ENCODE data around the gene LRRC45.

Gene LRRC45

DNA sequence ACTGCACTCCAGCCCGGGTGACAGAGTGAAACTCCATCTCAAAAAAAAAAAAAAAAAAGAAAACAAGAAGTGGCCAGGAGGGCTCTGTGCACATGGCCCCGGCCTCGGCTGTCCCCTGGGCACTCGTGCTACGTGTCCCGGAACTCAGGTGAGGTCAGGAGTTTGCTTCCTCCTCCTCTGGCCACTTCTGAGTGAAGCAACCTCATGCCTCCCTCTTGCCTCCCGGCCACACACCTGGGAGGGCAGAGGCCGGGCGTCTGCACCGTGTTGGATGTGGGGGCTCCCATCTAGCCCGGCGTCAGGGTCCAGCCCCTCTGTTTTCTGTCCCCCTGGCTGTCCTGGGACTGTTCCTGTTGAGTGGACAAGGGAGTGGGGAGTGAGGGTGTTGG lies 23.5 kb upstream of the LRRC45 start:
- Mint-ChIP-seq H3K4me3 (no peak overlapping the region), H3K36me3 (ENCODE audit: low read depth) (no peaks in the 10 kb centered on the region), H3K9me3 (no peaks in the 10 kb centered on the region), H3K27ac (no peak overlapping the region), H3K27me3 (ENCODE audit: low read depth) (no peaks in the 10 kb centered on the region), H3K4me1 (ENCODE audit: low read depth) (no peaks in the 10 kb centered on the region)
- no peak for DNase-seq (ENCODE audit: low spot score)

DNA sequence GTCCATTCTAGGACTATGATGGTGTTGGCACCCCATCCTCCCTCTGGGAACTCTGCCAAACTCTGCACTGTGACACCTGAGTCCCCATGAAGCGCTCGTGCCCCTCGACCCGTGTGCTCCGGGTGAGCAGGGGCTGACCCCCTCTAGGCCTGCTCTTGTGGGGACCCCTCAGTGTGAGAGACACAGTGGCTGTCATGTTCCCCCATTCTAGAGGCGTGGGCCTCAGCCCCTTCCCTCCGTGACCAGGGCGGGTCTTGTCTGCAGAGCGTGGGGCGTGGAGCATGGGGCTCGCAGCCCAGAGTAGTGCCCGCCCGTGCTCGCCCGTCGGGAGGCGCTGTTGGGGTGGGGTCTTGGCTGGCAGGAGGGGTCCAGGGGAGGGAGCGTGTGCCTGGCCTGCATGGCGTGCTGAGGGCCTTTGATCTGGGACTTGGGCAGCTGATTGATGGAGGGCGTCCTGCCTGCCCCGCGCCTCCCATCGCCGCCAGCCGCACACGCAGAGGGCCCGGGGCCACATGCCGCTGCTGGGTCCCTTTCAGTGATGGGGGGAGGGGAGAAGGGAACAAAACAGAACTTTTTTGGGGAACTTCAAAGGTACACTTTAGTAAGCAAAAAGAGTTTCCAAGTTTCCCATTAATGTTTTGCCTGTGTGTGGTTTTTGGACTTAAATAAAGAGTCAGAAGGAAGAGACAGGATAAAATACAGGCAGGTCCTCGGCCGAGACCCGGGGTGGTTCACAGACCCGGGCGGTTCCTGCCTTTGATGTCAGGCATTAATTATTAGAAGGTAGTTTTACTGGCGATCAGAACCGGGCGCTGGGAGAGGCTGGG lies 22.9 kb upstream of the LRRC45 start:
- Mint-ChIP-seq H3K27ac (no peak overlapping the region), H3K36me3 (ENCODE audit: low read depth) (no peaks in the 10 kb centered on the region), H3K9me3 (no peaks in the 10 kb centered on the region), H3K4me1 (ENCODE audit: low read depth) (no peaks in the 10 kb centered on the region), H3K4me3 (no peak overlapping the region), H3K27me3 (ENCODE audit: low read depth) (no peaks in the 10 kb centered on the region)
- DNase-seq (ENCODE audit: low spot score) = no peak

DNA sequence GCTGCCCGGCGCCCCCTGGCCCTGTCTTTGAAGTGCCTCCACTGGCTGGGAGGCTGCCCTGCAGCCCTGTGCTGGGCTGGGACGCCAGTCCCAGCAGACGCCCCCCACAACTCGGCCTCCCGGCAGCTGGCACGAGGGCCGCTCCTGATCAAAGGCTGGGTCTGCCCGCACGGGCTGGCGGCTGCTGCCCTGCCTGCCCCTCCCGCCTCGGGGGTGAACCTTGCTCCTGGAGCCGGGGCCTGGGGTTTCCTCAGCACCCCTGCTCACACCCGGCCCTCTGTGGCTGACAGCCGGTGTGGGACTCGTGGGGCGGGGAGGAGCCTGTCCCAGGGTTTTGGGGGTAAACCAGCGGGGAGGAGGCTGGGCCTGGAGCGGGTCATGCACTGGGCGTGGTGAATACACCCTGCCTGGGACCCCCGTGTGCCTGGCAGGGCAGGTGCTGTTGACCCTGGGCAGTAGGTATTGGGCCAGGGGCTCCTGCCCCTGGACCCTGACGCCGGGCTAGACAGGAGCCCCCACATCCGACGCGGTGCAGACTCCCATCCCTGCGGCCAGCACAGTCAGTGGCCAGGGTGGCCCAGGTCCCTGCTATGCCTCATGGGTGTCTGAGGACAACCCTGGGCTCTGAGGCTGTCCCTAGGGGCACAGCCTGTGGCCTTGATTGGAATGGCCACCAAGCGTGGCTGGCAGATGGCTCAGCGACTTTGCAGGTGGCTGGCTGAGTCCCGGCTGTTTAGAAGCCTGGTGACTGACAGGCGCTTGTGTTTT lies 22.1 kb upstream of the LRRC45 start:
- no peaks in the 10 kb centered on the region for H3K9me3 Mint-ChIP-seq
- no peaks in the 10 kb centered on the region for H3K36me3 Mint-ChIP-seq (ENCODE audit: low read depth)
- DNase-seq (ENCODE audit: low spot score) = no peak
- H3K27me3 Mint-ChIP-seq (ENCODE audit: low read depth) = no peaks in the 10 kb centered on the region
- H3K4me1 Mint-ChIP-seq (ENCODE audit: low read depth) = no peaks in the 10 kb centered on the region
- no peak overlapping the region for H3K4me3 Mint-ChIP-seq
- no peak overlapping the region for H3K27ac Mint-ChIP-seq

DNA sequence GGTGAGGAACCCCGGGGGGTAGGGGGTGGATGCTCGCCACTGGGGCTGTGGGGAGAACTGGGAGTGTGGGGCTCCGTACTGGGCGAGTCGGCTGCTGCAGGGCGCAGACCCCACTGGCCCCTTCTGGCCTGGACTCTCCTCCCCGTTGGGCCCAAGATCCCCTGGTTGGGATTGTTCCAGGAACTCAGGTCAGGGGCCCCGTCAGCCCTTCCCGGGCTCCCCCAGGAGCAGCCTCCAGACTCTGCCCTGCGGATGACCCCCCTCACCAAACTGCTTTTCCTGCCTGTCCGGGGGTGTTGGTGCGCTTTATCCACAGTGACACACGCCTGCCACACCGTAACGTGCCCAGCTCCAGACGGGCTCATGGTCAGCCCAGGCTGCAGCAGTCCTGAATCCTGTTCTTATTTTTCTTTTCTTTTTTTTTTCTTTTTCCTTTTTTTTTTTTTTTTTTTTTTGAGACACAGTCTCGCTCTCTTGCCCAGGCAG lies 21.5 kb upstream of the LRRC45 start:
- no peak for DNase-seq (ENCODE audit: low spot score)
- Mint-ChIP-seq H3K36me3 (ENCODE audit: low read depth) (no peaks in the 10 kb centered on the region), H3K27me3 (ENCODE audit: low read depth) (no peaks in the 10 kb centered on the region), H3K4me3 (no peak overlapping the region), H3K27ac (no peak overlapping the region), H3K4me1 (ENCODE audit: low read depth) (no peaks in the 10 kb centered on the region), H3K9me3 (no peaks in the 10 kb centered on the region)

DNA sequence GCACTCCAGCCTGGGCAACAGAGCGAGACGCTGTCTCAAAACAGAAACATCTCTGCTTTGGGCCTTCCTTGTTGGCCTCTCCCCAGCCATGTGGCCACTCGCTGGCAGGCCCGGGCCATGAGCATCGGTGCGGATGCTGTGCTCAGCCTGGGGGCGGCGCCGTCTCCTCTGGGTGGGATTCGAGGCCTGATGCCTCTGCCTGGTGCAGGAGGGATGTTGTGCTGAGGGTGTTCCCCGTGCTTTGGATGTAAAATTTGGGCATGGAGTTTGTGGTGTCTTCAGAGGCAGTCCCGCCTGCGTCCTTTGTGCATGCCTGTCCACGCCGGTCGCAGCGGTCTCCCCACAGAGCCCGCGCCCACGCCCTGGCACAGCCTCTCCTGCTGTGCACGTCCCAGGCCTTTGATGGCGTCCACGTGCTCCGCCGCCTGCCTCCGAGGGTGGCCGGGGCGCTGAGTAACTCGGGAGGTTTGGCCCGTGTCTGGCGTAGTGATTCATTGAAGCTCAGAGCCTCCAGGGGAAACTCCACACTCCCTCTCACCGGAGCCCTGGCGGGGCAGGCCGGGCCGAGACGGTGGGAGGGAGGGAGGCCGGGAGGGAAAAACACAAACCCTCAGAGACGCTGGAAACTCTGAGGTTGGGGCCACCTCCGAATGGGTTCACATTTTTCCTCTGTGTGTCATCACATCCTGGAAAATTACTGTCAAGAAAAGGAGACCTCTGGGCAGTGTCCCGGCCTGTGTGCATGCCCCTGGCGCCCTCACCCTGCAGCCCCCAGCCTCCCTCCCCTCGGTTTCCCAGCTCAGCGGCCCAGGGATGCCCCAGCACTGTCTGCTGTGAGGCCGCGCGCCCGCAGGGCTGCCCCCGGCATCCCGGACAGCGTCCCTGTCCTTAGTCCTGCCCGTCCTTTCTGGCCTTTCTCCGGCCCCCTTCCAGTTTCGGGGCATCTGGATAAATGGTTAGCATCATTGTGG lies 19.4 kb upstream of the LRRC45 start:
- H3K36me3 Mint-ChIP-seq (ENCODE audit: low read depth) = no peaks in the 10 kb centered on the region
- H3K27ac Mint-ChIP-seq = no peak overlapping the region
- DNase-seq (ENCODE audit: low spot score) = no peak
- H3K27me3 Mint-ChIP-seq (ENCODE audit: low read depth) = no peaks in the 10 kb centered on the region
- no peaks in the 10 kb centered on the region for H3K4me1 Mint-ChIP-seq (ENCODE audit: low read depth)
- H3K4me3 Mint-ChIP-seq = no peak overlapping the region
- no peaks in the 10 kb centered on the region for H3K9me3 Mint-ChIP-seq

DNA sequence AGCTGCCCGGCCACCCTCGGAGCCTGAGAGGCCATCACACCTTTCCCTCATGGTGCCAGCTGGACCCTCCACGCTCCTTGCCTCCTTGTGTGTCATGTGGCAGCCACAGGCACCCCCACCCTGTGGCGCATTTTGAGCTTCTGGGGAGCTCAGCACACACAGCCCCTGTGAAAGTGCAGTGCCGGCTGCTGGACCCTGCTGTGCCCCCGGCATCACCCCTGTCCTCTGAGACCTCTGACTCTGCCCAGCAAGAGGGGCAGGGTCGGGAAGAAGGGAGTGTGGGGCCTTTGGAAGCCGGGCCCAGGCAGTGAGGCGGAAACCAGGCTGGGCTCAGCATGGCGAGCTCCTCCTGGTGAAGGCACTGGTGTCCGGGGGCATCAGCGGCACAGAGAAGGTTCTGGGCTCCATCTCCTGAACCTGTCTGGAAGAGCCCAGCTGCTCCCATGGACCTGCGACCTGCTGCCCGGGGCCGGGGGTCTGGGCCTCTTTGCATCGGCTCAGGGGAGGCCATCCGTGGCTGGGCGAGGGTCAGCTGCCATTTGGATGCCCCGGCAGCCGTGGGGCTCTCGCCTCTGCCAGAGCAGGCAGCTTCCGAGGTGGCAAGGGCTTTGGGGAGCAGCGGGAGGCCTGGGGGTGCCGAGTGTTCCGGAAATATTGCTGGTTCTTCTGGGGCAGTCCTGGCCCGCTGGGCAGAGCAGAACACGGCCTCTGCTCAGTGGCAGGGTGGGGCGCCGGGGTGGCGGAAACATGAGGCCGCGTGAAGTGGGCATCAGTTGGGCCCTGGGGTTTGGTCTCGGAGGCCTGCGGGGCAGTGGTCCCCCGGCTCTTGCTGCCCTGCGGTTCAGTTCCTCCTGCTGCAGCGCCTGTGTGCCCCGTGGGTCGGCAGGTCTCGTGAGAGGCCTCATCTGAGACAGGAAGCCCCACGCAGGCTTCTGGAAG lies 18.3 kb upstream of the LRRC45 start:
- no peaks in the 10 kb centered on the region for H3K27me3 Mint-ChIP-seq (ENCODE audit: low read depth)
- H3K27ac Mint-ChIP-seq = no peak overlapping the region
- H3K9me3 Mint-ChIP-seq = no peaks in the 10 kb centered on the region
- DNase-seq (ENCODE audit: low spot score) = no peak
- no peaks in the 10 kb centered on the region for H3K36me3 Mint-ChIP-seq (ENCODE audit: low read depth)
- no peaks in the 10 kb centered on the region for H3K4me1 Mint-ChIP-seq (ENCODE audit: low read depth)
- H3K4me3 Mint-ChIP-seq = no peak overlapping the region

DNA sequence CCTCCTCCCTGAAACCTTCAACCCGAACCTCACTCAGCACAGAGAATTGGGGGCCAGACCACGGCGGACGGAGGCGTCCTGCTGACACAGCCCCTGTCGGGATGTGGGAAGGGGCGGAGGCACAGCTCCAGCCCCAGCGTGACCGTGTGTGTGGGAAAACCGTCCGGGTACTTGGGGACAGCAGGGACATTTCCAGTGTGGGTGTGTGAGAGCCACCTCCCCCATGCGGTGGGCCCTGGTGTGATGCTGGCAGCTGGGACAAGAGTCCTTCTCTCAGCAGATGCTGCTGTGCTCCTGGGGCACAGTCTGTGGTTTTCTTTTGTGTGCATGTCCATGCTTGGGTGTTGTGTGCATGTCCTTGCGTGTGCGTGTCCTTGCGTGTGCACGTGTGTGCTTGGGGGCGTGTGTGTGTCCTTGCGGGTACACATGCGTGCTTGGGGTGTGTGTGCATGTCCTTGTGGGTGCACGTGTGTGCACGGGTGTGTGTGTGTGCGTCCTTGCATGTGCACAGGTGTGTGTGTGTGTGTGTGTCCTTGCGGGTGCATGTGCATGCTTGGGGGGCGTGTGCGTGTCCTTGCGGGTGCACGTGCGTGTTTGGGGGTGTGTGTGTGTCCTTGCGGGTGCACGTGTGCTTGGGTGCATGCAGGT lies 17.3 kb upstream of the LRRC45 start:
- no peak overlapping the region for H3K4me3 Mint-ChIP-seq
- DNase-seq (ENCODE audit: low spot score) = no peak
- H3K9me3 Mint-ChIP-seq = no peaks in the 10 kb centered on the region
- H3K27ac Mint-ChIP-seq = no peak overlapping the region
- no peaks in the 10 kb centered on the region for H3K4me1 Mint-ChIP-seq (ENCODE audit: low read depth)
- no peaks in the 10 kb centered on the region for H3K36me3 Mint-ChIP-seq (ENCODE audit: low read depth)
- H3K27me3 Mint-ChIP-seq (ENCODE audit: low read depth) = no peaks in the 10 kb centered on the region

DNA sequence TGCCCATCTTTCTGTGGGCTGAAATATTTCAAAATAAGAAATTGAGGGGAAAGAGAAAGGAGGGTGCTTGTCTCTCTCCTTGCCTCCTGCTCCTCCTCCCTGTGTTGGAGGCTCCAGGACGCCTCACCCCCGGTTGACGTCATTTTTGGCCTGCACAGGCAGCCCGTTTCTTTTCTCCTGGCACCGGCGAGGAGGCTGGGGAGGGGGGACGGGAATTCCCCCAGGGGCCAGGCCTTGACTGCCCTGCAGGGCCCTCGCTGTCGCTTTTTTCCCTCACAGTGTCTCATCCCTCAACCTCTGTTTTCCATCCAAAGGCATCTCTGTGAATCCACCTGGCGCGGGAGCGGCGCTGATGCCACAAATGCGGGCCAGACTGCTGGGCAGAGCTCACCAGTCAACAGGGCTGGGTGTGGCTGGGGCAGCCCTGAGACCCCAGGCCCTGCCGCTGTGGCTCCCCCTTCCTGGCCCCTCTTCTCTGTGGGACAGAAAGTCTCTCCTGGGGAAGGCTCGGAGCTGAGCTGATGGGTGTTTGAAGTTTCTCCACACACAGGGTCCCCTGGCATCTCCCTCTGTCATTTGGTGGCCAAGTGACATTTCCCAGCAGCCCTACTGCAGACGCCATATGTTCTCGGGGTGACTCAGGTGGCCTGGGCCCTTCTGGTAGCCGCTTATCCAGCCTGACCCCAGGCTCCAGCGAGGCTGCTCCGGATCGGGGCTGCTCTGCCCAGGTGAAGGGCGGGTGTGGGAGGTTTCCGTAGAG lies 16.5 kb upstream of the LRRC45 start:
- DNase-seq (ENCODE audit: low spot score) = no peak
- no peaks in the 10 kb centered on the region for H3K27me3 Mint-ChIP-seq (ENCODE audit: low read depth)
- H3K4me1 Mint-ChIP-seq (ENCODE audit: low read depth) = no peaks in the 10 kb centered on the region
- H3K36me3 Mint-ChIP-seq (ENCODE audit: low read depth) = no peaks in the 10 kb centered on the region
- H3K27ac Mint-ChIP-seq = no peak overlapping the region
- no peaks in the 10 kb centered on the region for H3K9me3 Mint-ChIP-seq
- no peak overlapping the region for H3K4me3 Mint-ChIP-seq

DNA sequence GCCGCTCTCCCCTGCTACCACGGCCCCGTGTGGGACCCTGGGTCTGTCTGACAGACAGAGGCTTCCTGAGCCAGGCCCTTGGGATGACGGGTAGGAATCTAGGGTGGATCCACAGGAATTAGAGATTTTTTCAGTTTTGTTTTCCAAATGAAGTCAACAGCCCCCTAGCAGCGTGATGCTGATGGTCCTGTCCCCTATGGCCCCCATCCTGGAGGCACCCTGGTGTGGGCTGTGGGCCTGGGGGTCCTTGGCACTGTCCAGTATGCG lies 15.9 kb upstream of the LRRC45 start:
- Mint-ChIP-seq H3K9me3 (no peaks in the 10 kb centered on the region), H3K4me3 (no peak overlapping the region), H3K36me3 (ENCODE audit: low read depth) (no peaks in the 10 kb centered on the region), H3K27ac (no peak overlapping the region), H3K27me3 (ENCODE audit: low read depth) (no peaks in the 10 kb centered on the region), H3K4me1 (ENCODE audit: low read depth) (no peaks in the 10 kb centered on the region)
- no peak for DNase-seq (ENCODE audit: low spot score)

DNA sequence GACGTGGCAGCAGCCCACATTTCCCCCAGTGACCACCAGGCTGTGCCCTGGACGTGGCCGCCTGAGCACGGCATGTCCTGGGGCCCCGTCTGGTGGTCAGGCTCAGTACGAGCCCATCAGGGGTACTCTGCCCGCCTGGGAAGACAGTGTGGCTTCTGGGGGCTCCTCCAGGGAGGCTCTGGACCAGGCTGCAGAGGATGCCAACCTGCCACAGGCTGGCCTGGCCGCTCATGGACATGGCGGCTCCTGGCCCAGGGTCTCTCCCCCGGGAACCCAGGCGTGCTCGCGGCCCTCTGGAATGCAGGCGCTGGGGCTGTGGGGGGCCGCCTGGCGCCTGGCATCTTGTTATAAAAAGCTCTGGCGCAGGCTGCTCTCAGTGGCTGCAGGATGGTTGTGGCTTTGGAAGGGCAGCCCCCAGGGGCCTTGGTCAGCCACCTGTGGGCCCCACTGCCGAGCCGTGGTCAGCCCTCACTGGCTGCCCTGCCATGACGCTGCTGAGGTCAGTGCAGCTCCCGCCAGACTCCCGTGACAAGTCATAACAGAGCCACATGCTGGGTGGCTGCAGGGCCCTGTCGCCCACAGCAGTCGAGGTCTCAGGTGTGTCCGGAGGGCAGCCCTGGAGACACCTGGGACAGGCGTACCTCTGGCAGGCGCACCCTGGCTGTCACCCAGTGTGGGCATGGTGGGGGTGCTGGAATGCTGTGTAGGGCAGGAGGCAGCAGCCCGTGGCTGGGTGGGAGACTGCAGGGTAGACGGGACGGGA lies 15.4 kb upstream of the LRRC45 start:
- no peak for DNase-seq (ENCODE audit: low spot score)
- no peaks in the 10 kb centered on the region for H3K4me1 Mint-ChIP-seq (ENCODE audit: low read depth)
- no peaks in the 10 kb centered on the region for H3K36me3 Mint-ChIP-seq (ENCODE audit: low read depth)
- no peak overlapping the region for H3K27ac Mint-ChIP-seq
- H3K9me3 Mint-ChIP-seq = no peaks in the 10 kb centered on the region
- no peak overlapping the region for H3K4me3 Mint-ChIP-seq
- no peaks in the 10 kb centered on the region for H3K27me3 Mint-ChIP-seq (ENCODE audit: low read depth)

DNA sequence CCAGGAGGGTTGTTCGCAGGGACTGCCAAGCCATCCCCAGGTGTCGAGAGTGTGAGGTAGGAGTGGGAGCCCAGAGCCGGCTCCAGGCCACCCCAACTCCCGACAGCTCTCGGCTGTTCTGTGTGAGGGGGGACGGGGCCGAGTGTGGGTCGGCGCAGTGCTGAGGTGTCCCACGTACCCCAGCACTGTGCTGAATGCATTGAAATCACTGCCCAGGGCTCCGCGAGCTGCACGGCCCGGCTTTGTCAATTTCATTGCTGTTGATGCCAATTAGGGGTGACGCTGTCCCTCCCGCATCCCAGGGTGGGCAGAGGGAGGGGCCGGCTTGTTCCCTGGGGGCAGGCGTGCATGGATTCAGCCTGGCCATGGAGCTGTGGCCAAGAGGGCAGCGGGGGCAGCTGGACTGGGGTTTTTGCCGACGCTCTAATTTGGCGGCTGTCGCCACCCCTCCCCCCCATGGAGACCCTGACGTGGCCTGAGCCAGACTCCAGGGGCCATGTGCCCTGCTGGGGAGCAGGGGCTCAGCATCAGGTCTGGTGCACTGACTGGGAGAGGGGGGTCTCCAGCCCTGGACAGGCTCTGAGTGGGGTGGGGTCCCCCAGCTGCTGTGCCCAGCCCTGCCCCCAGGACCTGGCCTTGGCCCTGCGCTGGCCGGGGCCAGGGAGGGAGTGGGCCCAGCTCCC lies 14.7 kb upstream of the LRRC45 start:
- Mint-ChIP-seq H3K27ac (no peak overlapping the region), H3K9me3 (no peaks in the 10 kb centered on the region), H3K36me3 (ENCODE audit: low read depth) (no peaks in the 10 kb centered on the region), H3K27me3 (ENCODE audit: low read depth) (no peaks in the 10 kb centered on the region), H3K4me1 (ENCODE audit: low read depth) (no peaks in the 10 kb centered on the region), H3K4me3 (no peak overlapping the region)
- DNase-seq (ENCODE audit: low spot score) = no peak
